Cardiac septum (tissue), 1 donor: ENCODE results near the gene SHC2. TPM values are rescaled to one million over a fixed set of nuclear protein-coding genes. Genes with fewer than 3 reads are reported as not detected.
"Not testable (repeated sequence)": the region's sequence is repeated elsewhere in the genome, so short reads cannot be mapped to it uniquely, and the experiment has no call there.

Experiments used
- DNase-seq: peaks from one replicate; pipeline ENCODE4 v3.0.0-alpha.2; 2020; ENCODE audit warnings: low spot score
- intact Hi-C: fragments of 100-400 bp; cut with DNase I; formaldehyde crosslinking; loops from one replicate; pipeline ENCODE4 v1.14.0; 2022
- total RNA-seq: library from RNA; stranded (reverse); fragmentation: NEBNext Ultra II Directional; extraction: Animal tissue kit (Norgen Biotek cat#: 25700); gene quantifications from one replicate; pipeline ENCODE4 v1.2.1, GENCODE V29; 2021
- donor health status: DM: no; HTN: no; CAD: no.

The SHC2 gene
- total RNA-seq, 1 donor from 2014 or later: 16.8 TPM

GRCh38 chr19:435056-435706 is 25.7 kb downstream of the SHC2 start:
- DNase-seq: no peak
- intact Hi-C loops: no loop called here

- intact Hi-C loops: no loop called here
- no peak for DNase-seq
Measured at GRCh38 chr19:434152-434960, 26.5 kb downstream of the SHC2 start.

GRCh38 chr19:430701-431100 is 30.1 kb downstream of the SHC2 start:
- DNase-seq: no peak
- intact Hi-C loops: no loop called here

GRCh38 chr19:428149-428548 is 32.7 kb downstream of the SHC2 start:
- intact Hi-C loops: no loop called here
- no peak for DNase-seq

- intact Hi-C loops, DNase-seq: not testable (repeated sequence)
Measured at GRCh38 chr19:427675-428074, 33.2 kb downstream of the SHC2 start.

GRCh38 chr19:426725-427445 is 33.9 kb downstream of the SHC2 start:
- DNase-seq: no peak
- intact Hi-C loops: no loop called here

- DNase-seq: no peak
- intact Hi-C loops: no loop called here
Measured at GRCh38 chr19:425056-425455, 35.8 kb downstream of the SHC2 start.

- no peak for DNase-seq
- intact Hi-C loops: no loop called here
Measured at GRCh38 chr19:424546-424945, 36.3 kb downstream of the SHC2 start.

GRCh38 chr19:423691-424466 is 37.0 kb downstream of the SHC2 start:
- no peak for DNase-seq
- intact Hi-C loops: no loop called here

- intact Hi-C loops: not testable (repeated sequence)
Measured at GRCh38 chr19:422917-423226, 38.0 kb downstream of the SHC2 start.

GRCh38 chr19:422213-422916 is 38.5 kb downstream of the SHC2 start:
- DNase-seq: no peak
- intact Hi-C loops: no loop called here

More at GRCh38 chr19:422917-423226, 38.0 kb downstream of the SHC2 start:
- not testable (repeated sequence) for DNase-seq

GRCh38 chr19:419721-420515 is 40.9 kb downstream of the SHC2 start:
- intact Hi-C loops: no loop called here
- no peak for DNase-seq

GRCh38 chr19:418761-419671 is 41.8 kb downstream of the SHC2 start:
- no peak for DNase-seq
- intact Hi-C loops: no loop called here

- intact Hi-C loops: no loop called here
Measured at GRCh38 chr19:416416-416815, 44.4 kb downstream of the SHC2 start.

GRCh38 chr19:415292-415691 is 45.5 kb downstream of the SHC2 start:
- no peak for DNase-seq
- intact Hi-C loops: no loop called here

More at GRCh38 chr19:416416-416815, 44.4 kb downstream of the SHC2 start:
- no peak for DNase-seq

- intact Hi-C loops: no loop called here
Measured at GRCh38 chr19:413756-414420, 46.9 kb downstream of the SHC2 start.

More at GRCh38 chr19:413756-414420, 46.9 kb downstream of the SHC2 start:
- no peak for DNase-seq
